ENCODE results near the gene NT5M.

The NT5M gene

GRCh38 chr17:17364338-17364667 lies 61.1 kb downstream of the NT5M start:
- intact Hi-C loops (cut with DNase I; ENCODE audit: low total_unique reads), result no loop called here
- H3K9me3 ChIP-seq, result peaks cover 0 to 6% (median 3%) of the 10 kb centered on the region in 3 donors
- peaks cover 0 to 54% of the 10 kb centered on the region in 2 donors for H3K27me3 ChIP-seq
- peak in 1 of 2 donors; percentile 29 for DNase-seq
- TF ChIP-seq CTCF (IDR thresholded peaks at IDR 0.05), result no peak
- no peak overlapping the region for H3K27ac ChIP-seq
- no peak overlapping the region for H3K4me3 ChIP-seq
- H3K36me3 ChIP-seq, result peaks cover 0 to 4% (median 0%) of the 10 kb centered on the region in 3 donors
- no peaks in the 10 kb centered on the region for H3K4me1 ChIP-seq

- H3K27me3 ChIP-seq, result peaks cover 0 to 54% of the 10 kb centered on the region in 2 donors
- no peak overlapping the region for H3K27ac ChIP-seq
- H3K4me3 ChIP-seq, result no peak overlapping the region
- intact Hi-C loops (cut with DNase I; ENCODE audit: low total_unique reads), result no loop called here
- peaks cover 0 to 6% (median 0%) of the 10 kb centered on the region in 3 donors for H3K9me3 ChIP-seq
- peaks cover 0 to 4% (median 0%) of the 10 kb centered on the region in 3 donors for H3K36me3 ChIP-seq
- TF ChIP-seq CTCF (IDR thresholded peaks at IDR 0.05), result no peak
- DNase-seq, result no peak
- no peaks in the 10 kb centered on the region for H3K4me1 ChIP-seq
These were observed 62.4 kb downstream of the NT5M start for GRCh38 chr17:17365476-17366110.

- no peak for DNase-seq
These were observed 63.1 kb downstream of the NT5M start for GRCh38 chr17:17366235-17366634.

DNA sequence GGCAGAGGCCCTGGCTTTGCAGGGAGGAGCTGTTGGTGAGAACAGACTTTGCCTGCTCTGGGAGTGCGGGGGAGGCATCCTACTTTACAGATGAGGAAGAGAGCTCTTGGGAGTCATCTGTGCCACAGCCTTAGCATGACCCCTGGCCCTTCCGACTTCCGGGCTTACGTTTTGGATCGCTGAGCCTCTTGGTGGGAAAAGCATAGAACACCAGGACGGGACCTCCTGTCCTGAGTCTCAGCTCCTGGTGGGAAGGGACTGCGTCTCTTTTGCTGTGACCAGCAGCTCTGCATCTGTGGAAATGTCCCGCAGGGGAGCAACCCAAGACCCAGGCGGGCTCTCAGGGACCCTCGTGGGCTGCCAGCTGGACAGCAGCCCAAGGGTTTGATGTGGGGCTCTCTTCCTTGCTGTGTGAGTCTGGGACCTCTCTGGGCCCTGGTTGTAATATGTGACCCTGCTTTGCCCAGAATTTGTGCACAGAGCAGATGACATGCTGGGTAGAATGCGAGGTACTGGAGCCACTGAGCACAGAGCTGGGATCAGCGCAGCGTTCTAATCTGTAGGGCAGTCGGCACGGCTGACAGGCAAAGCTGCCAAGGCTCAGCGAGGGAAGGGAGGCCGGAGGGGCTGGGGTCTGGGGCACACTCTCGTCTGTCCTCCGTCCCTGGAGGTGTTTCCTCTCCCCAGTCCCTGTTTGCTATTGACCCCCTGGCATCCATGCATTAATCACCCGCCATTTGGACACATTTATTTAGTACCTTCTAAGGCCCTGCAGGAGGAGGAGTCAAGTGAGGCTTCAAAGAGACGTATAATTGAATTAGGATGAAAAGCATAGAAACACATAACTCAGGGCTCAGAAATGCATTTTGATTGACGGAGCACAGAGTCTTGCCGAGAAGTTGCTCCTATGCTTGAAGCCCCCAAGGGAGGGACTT lies 64.0 kb downstream of the NT5M start:
- no peak for DNase-seq
- Histone ChIP-seq H3K4me3 (no peak overlapping the region), H3K36me3 (peaks cover 0 to 4% (median 0%) of the 10 kb centered on the region in 3 donors), H3K4me1 (no peaks in the 10 kb centered on the region), H3K27me3 (peaks cover 0 to 50% of the 10 kb centered on the region in 2 donors), H3K27ac (no peak overlapping the region), H3K9me3 (peaks cover 0 to 6% (median 0%) of the 10 kb centered on the region in 3 donors)
- intact Hi-C loops (cut with DNase I; ENCODE audit: low total_unique reads), result no loop called here
- TF ChIP-seq CTCF (IDR thresholded peaks at IDR 0.05), result no peak

More at GRCh38 chr17:17366235-17366634, 63.1 kb downstream of the NT5M start:
- no peak overlapping the region for H3K4me3 ChIP-seq
- intact Hi-C loops (cut with DNase I; ENCODE audit: low total_unique reads), result no loop called here
- H3K27me3 ChIP-seq, result peaks cover 0 to 54% of the 10 kb centered on the region in 2 donors
- H3K4me1 ChIP-seq, result no peaks in the 10 kb centered on the region
- no peak for TF ChIP-seq CTCF (IDR thresholded peaks at IDR 0.05)
- no peak overlapping the region for H3K27ac ChIP-seq
- H3K9me3 ChIP-seq, result peaks cover 0 to 6% (median 0%) of the 10 kb centered on the region in 3 donors
- peaks cover 0 to 4% (median 0%) of the 10 kb centered on the region in 3 donors for H3K36me3 ChIP-seq

DNA sequence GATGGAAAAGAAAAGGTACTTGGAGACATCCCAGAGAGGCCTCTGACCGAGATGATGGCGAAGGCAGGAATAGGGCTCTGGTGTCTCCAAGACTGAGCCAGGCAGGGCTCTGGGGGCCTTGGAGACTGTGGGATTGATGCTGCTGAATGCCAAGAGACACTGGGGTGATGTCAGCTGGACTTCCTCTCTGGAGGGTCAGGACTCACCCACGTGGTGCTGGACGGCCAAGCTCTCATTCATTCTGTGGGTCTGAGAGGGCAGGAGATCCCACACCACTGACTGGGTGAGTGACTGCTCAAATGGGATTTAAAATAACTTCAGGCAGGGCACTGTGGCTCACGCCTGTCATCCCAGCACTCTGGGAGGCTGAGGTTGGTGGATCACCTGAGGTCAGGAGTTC lies 64.8 kb downstream of the NT5M start:
- Histone ChIP-seq H3K36me3 (peaks cover 0 to 4% (median 0%) of the 10 kb centered on the region in 3 donors), H3K4me1 (no peaks in the 10 kb centered on the region), H3K9me3 (peaks cover 0 to 6% (median 0%) of the 10 kb centered on the region in 3 donors), H3K27ac (no peak overlapping the region), H3K27me3 (peaks cover 0 to 47% of the 10 kb centered on the region in 2 donors), H3K4me3 (no peak overlapping the region)
- TF ChIP-seq CTCF (IDR thresholded peaks at IDR 0.05), result no peak
- no peak for DNase-seq
- intact Hi-C loops (cut with DNase I; ENCODE audit: low total_unique reads), result no loop called here
